SK-N-SH (cell line): ENCODE data around the gene ASAP3. TPM values are rescaled to one million over a fixed set of nuclear protein-coding genes. Genes with fewer than 3 reads are reported as not detected.

Experiments
- CTCF ChIA-PET: fragments of 300-600, 350-600 bp; formaldehyde crosslinking; extraction: SDS; loops from one replicate; lab custom pipeline; 2021; lab: Yijun Ruan, JAX
- POLR2A ChIA-PET: fragments of 350-600 bp; sonication (Branson Sonifier 250); formaldehyde crosslinking; extraction: SDS; loops from one replicate; lab custom pipeline; 2020; ENCODE audit warnings: antibody characterized with exemption, inconsistent platforms; lab: Yijun Ruan, JAX
- DNase-seq: peaks from one replicate; pipeline ENCODE4 v3.0.0; 2012
- H2AFZ ChIP-seq: fragments of 200-600 bp; sonication (generic); 2 replicates; pipeline ENCODE4 v1.8.1; 2016; ENCODE audit warnings: antibody characterized with exemption, mild to moderate bottlenecking, low read depth
- H3F3A ChIP-seq: fragments of 200-600 bp; sonication (generic); replicated peaks from 2 replicates; pipeline ENCODE3; 2016; ENCODE audit warnings: antibody characterized with exemption, mild to moderate bottlenecking; ENCODE audit not compliant: insufficient read depth
- H3K27ac ChIP-seq, 2 experiments: fragments of 200-500 bp in 1 of 2; fragments of 200-600 bp in 1 of 2; sonication (Bioruptor generic) in 1 of 2; sonication (generic), shearing (Covaris generic) in 1 of 2; 2 replicates each; pipeline versions ENCODE4 v1.5.1 to v1.6.1; 2014 to 2016; ENCODE audit warnings: low read depth in 2 of 2, inconsistent platforms in 1 of 2, low read length in 1 of 2, mild to moderate bottlenecking in 1 of 2, mixed read lengths in 1 of 2
- H3K27me3 ChIP-seq: fragments of 200-600 bp; sonication (generic), shearing (Covaris generic); 2 replicates; pipeline ENCODE4 v1.6.1; 2016; ENCODE audit warnings: mixed run types; ENCODE audit not compliant: insufficient read depth
- H3K36me3 ChIP-seq, 2 experiments: fragments of 200-500 bp in 1 of 2; fragments of 200-600 bp in 1 of 2; sonication (Bioruptor generic) in 1 of 2; sonication (generic) in 1 of 2; replicated peaks in 1 of 2; 2 replicates each; pipeline versions ENCODE3 to v1.5.1; 2014 to 2016; ENCODE audit warnings: low read length in 1 of 2, mild to moderate bottlenecking in 1 of 2; ENCODE audit not compliant: insufficient read depth in 2 of 2, control insufficient read depth in 1 of 2
- H3K4me1 ChIP-seq, 2 experiments: fragments of 200-500 bp in 1 of 2; fragments of 200-600 bp in 1 of 2; sonication (Bioruptor generic) in 1 of 2; sonication (generic), shearing (Covaris generic) in 1 of 2; 2 replicates each; pipeline versions ENCODE4 v1.5.1 to v1.6.1; 2014 to 2016; ENCODE audit warnings: low read depth in 1 of 2, low read length in 1 of 2, mixed run types in 1 of 2; ENCODE audit not compliant: insufficient read depth in 2 of 2, control insufficient read depth in 1 of 2
- H3K4me2 ChIP-seq: fragments of 200-600 bp; sonication (generic), shearing (Covaris generic); 2 replicates; pipeline ENCODE4 v1.6.1; 2017; ENCODE audit warnings: mixed run types
- H3K4me3 ChIP-seq, 2 experiments: fragments of 200-500 bp in 1 of 2; fragments of 200-600 bp in 1 of 2; sonication (Bioruptor generic) in 1 of 2; sonication (generic), shearing (Covaris generic) in 1 of 2; 2 replicates each; pipeline versions ENCODE4 v1.5.1 to v1.8.1; 2014 to 2016; ENCODE audit warnings: low read depth in 2 of 2, inconsistent platforms in 1 of 2, low read length in 1 of 2, mild to moderate bottlenecking in 1 of 2, mixed read lengths in 1 of 2, moderate library complexity in 1 of 2
- H3K79me2 ChIP-seq: fragments of 200-600 bp; sonication (generic); 2 replicates; pipeline ENCODE4 v1.8.1; 2017; ENCODE audit warnings: mild to moderate bottlenecking; ENCODE audit not compliant: insufficient read depth
- H3K9ac ChIP-seq: fragments of 200-600 bp; sonication (generic); 2 replicates; pipeline ENCODE4 v1.6.1; 2017; ENCODE audit warnings: mixed run types
- H3K9me2 ChIP-seq: fragments of 200-600 bp; sonication (generic); 2 replicates; pipeline ENCODE4 v1.6.1; 2017; ENCODE audit warnings: mixed run types
- H3K9me3 ChIP-seq: fragments of 200-600 bp; sonication (generic); 2 replicates; pipeline ENCODE4 v1.6.1; 2017; ENCODE audit warnings: mixed run types, mild to moderate bottlenecking, moderate library complexity
- H4K20me1 ChIP-seq: fragments of 200-600 bp; sonication (generic); 2 replicates; pipeline ENCODE4 v1.6.1; 2017; ENCODE audit warnings: mild to moderate bottlenecking, mixed run types; ENCODE audit not compliant: insufficient read depth
- EP300 ChIP-seq, 2 experiments: IDR thresholded peaks; 2 replicates each; pipeline versions ENCODE4 v1.4.0 to v1.6.1; 2012; ENCODE audit warnings: borderline replicate concordance in 1 of 2, low read depth in 1 of 2, low read length in 1 of 2
- FOSL2 ChIP-seq: IDR thresholded peaks from 2 replicates; pipeline ENCODE4 v1.4.0; 2012; ENCODE audit warnings: low read depth, mild to moderate bottlenecking, moderate library complexity, borderline replicate concordance
- FOXJ3 ChIP-seq: sonication (generic); formaldehyde crosslinking; IDR thresholded peaks from 2 replicates; pipeline ENCODE4 v1.5.1; 2020; ENCODE audit warnings: mild to moderate bottlenecking, missing genetic modification reagents
- MEF2A ChIP-seq: IDR thresholded peaks from 2 replicates; pipeline ENCODE4 v1.4.0; 2012; ENCODE audit warnings: low read depth, borderline replicate concordance
- MXI1 ChIP-seq: IDR thresholded peaks from 2 replicates; pipeline ENCODE4 v1.6.1; 2012; ENCODE audit warnings: mild to moderate bottlenecking, low read depth, low read length, improper control_type of control experiment
- NRF1 ChIP-seq: IDR thresholded peaks from 2 replicates; pipeline ENCODE4 v1.6.1; 2012; ENCODE audit warnings: low read depth, mild to moderate bottlenecking, low read length
- POLR2AphosphoS5 ChIP-seq: IDR thresholded peaks from 2 replicates; pipeline ENCODE4 v1.6.1; 2012; ENCODE audit warnings: low read depth, low read length
- RFX5 ChIP-seq: IDR thresholded peaks from 2 replicates; pipeline ENCODE4 v1.6.1; 2012; ENCODE audit warnings: mild to moderate bottlenecking, improper control_type of control experiment, low read length
- SIN3A ChIP-seq: IDR thresholded peaks from 2 replicates; pipeline ENCODE4 v1.6.1; 2012; ENCODE audit warnings: low read depth, mild to moderate bottlenecking, low read length, moderate library complexity, borderline replicate concordance
- TAF1 ChIP-seq: IDR thresholded peaks from 2 replicates; pipeline ENCODE4 v1.6.1; 2012; ENCODE audit warnings: low read depth, mild to moderate bottlenecking, low read length, moderate library complexity, borderline replicate concordance
- TCF12 ChIP-seq: IDR thresholded peaks from 2 replicates; pipeline ENCODE4 v1.4.0; 2012
- USF1 ChIP-seq: IDR thresholded peaks from 2 replicates; pipeline ENCODE4 v1.4.0; 2012; ENCODE audit warnings: low read depth, borderline replicate concordance
- USF2 ChIP-seq: fragments of 150-350 bp; IDR thresholded peaks from 2 replicates; pipeline ENCODE4 v1.6.1; 2017; ENCODE audit warnings: antibody characterized with exemption, low read length, low read depth, borderline replicate concordance
- WGBS: methylation state at CpG from one replicate; pipeline ENCODE4 v1.1.6; 2017; ENCODE audit warnings: low lambda C conversion rate; 5-methylcytosine and 5-hydroxymethylcytosine counted together
- polyA plus RNA-seq, 3 experiments: library from polyadenylated mRNA; depleted of rRNA; stranded (reverse); fragments of >200 nt; gene quantifications; 2 replicates each; pipeline ENCODE4 v1.2.3, GENCODE V29; 2012
- TF ChIP-seq, protein P1 (sequence below): fragments of 150-350 bp; IDR thresholded peaks from 2 replicates; pipeline ENCODE4 v1.6.1; 2016; ENCODE audit warnings: mild to moderate bottlenecking, low read depth, low read length
- TF ChIP-seq, protein P2 (sequence below): IDR thresholded peaks from 2 replicates; pipeline ENCODE4 v1.4.0; 2012; ENCODE audit warnings: low read depth, borderline replicate concordance
- TF ChIP-seq, protein P3 (sequence below): IDR thresholded peaks from 2 replicates; pipeline ENCODE4 v1.4.0; 2012; ENCODE audit warnings: low read depth

Gene ASAP3
- polyA plus RNA-seq, 1 of the 3 experiments (the other 2 are of a cell fraction) = 19.6 TPM

GRCh38 chr1:23492132-23492720 lies 8.2 kb upstream of the ASAP3 start:
- H3K36me3 ChIP-seq = no peaks in the 10 kb centered on the region
- H3K4me3 ChIP-seq = no peak overlapping the region
- no peaks in the 10 kb centered on the region for H3K9me3 ChIP-seq
- DNase-seq = no peak
- H3K27me3 ChIP-seq = no peaks in the 10 kb centered on the region
- POLR2A ChIA-PET = no interaction called here
- TF ChIP-seq EP300 (IDR thresholded peaks at IDR 0.05; ENCODE audit: borderline replicate concordance in 1 of 2, low read depth in 1 of 2, low read length in 1 of 2) (no peak), RFX5 (no peak), FOSL2 (no peak), NRF1 (no peak)
- TF ChIP-seq, protein P1, sequence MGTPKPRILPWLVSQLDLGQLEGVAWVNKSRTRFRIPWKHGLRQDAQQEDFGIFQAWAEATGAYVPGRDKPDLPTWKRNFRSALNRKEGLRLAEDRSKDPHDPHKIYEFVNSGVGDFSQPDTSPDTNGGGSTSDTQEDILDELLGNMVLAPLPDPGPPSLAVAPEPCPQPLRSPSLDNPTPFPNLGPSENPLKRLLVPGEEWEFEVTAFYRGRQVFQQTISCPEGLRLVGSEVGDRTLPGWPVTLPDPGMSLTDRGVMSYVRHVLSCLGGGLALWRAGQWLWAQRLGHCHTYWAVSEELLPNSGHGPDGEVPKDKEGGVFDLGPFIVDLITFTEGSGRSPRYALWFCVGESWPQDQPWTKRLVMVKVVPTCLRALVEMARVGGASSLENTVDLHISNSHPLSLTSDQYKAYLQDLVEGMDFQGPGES = no peak
- TF ChIP-seq, all 33 proteins: peak for 0
- no peak overlapping the region for H3K4me2 ChIP-seq
- no peak overlapping the region for H3K9ac ChIP-seq
- no peaks in the 10 kb centered on the region for H4K20me1 ChIP-seq
- no peaks in the 10 kb centered on the region for H3K4me1 ChIP-seq
- CTCF ChIA-PET = interaction anchor here (1.3 to 12.2 kb wide), 2 partner anchors 9 to 36 kb away, joined by 3 to 503 read pairs; partner anchors contain the start of gene E2F2
- no peaks in the 10 kb centered on the region for H3F3A ChIP-seq
- no peaks in the 10 kb centered on the region for H3K9me2 ChIP-seq
- 76% methylated on average over 3 of the region's 3 CpGs for WGBS
- no peaks in the 10 kb centered on the region for H3K79me2 ChIP-seq
- no peak overlapping the region for H3K27ac ChIP-seq
- H2AFZ ChIP-seq = no peak overlapping the region

GRCh38 chr1:23489842-23490241 lies 5.9 kb upstream of the ASAP3 start:
- Histone ChIP-seq H3K27me3 (no peaks in the 10 kb centered on the region), H3K4me2 (no peak overlapping the region), H3K9me2 (no peaks in the 10 kb centered on the region), H4K20me1 (no peaks in the 10 kb centered on the region), H2AFZ (no peak overlapping the region), H3F3A (peaks cover 8% of the 10 kb centered on the region), H3K4me3 (no peak overlapping the region), H3K36me3 (no peaks in the 10 kb centered on the region), H3K9me3 (no peaks in the 10 kb centered on the region), H3K9ac (no peak overlapping the region), H3K4me1 (peaks cover 0 to 1% of the 10 kb centered on the region in 2 experiments; a peak in 1 of 4 replicates), H3K79me2 (no peaks in the 10 kb centered on the region), H3K27ac (no peak overlapping the region)
- CTCF ChIA-PET = interaction anchor here (1.6 kb wide), 1 partner anchor 50 kb away, joined by 7 read pairs; no protein-coding TSS in a partner anchor
- no peak for TF ChIP-seq USF1
- TF ChIP-seq SIN3A = no peak
- TF ChIP-seq RFX5 = no peak
- TF ChIP-seq MEF2A = no peak
- TF ChIP-seq, protein P2, sequence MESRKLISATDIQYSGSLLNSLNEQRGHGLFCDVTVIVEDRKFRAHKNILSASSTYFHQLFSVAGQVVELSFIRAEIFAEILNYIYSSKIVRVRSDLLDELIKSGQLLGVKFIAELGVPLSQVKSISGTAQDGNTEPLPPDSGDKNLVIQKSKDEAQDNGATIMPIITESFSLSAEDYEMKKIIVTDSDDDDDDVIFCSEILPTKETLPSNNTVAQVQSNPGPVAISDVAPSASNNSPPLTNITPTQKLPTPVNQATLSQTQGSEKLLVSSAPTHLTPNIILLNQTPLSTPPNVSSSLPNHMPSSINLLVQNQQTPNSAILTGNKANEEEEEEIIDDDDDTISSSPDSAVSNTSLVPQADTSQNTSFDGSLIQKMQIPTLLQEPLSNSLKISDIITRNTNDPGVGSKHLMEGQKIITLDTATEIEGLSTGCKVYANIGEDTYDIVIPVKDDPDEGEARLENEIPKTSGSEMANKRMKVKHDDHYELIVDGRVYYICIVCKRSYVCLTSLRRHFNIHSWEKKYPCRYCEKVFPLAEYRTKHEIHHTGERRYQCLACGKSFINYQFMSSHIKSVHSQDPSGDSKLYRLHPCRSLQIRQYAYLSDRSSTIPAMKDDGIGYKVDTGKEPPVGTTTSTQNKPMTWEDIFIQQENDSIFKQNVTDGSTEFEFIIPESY = no peak
- TF ChIP-seq EP300 (IDR thresholded peaks at IDR 0.05; ENCODE audit: borderline replicate concordance in 1 of 2, low read depth in 1 of 2, low read length in 1 of 2) = no peak
- no peak for TF ChIP-seq MXI1
- TF ChIP-seq TAF1 = no peak
- no peak for TF ChIP-seq FOSL2
- no peak for TF ChIP-seq POLR2AphosphoS5
- no peak for TF ChIP-seq USF2
- TF ChIP-seq TCF12 = no peak
- TF ChIP-seq, protein P3, sequence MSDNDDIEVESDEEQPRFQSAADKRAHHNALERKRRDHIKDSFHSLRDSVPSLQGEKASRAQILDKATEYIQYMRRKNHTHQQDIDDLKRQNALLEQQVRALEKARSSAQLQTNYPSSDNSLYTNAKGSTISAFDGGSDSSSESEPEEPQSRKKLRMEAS = no peak
- no peak for TF ChIP-seq FOXJ3 (CRISPR knock-in tag)
- 42% methylated on average over 5 of the region's 5 CpGs for WGBS
- POLR2A ChIA-PET = no interaction called here
- DNase-seq = no peak
